ENCODE data around the gene TMC3.

The TMC3 gene

GRCh38 chr15:81284256-81285031 is 89.6 kb downstream of the TMC3 start:
- no peaks in the 10 kb centered on the region for H4K20me1 ChIP-seq (ENCODE audit: insufficient read depth, low read length)
- no peak overlapping the region for H3K27ac ChIP-seq (ENCODE audit: low read length)
- no peaks in the 10 kb centered on the region for H3K36me3 ChIP-seq (replicated peaks; ENCODE audit: low read depth, low read length)
- no peaks in the 10 kb centered on the region for H3K27me3 ChIP-seq (ENCODE audit: low read depth, low read length)
- peaks cover 32% of the 10 kb centered on the region for H3K4me1 ChIP-seq (ENCODE audit: low read length)
- H3K9ac ChIP-seq (ENCODE audit: low read length) = no peak overlapping the region
- peak overlapping the region; percentile 5; the same call in 1 of the 2 replicates for H3K4me2 ChIP-seq (ENCODE audit: low read length)
- H3K9me3 ChIP-seq (ENCODE audit: insufficient read depth, low read length) = no peaks in the 10 kb centered on the region
- H3K79me2 ChIP-seq (ENCODE audit: low read length) = no peaks in the 10 kb centered on the region
- peak overlapping the region; percentile 55 for H2AFZ ChIP-seq (ENCODE audit: low read depth, low read length)
- TF ChIP-seq CTCF (IDR thresholded peaks at IDR 0.05; ENCODE audit: low read depth, low read length) (no peak), EZH2phosphoT487 (IDR thresholded peaks at IDR 0.05; ENCODE audit: low read depth) (no peak)
- no peak overlapping the region for H3K4me3 ChIP-seq (ENCODE audit: low read length)

GRCh38 chr15:81282911-81283310 is 91.1 kb downstream of the TMC3 start:
- Histone ChIP-seq H3K4me1 (ENCODE audit: low read length) (peaks cover 32% of the 10 kb centered on the region), H3K9me3 (ENCODE audit: insufficient read depth, low read length) (no peaks in the 10 kb centered on the region), H3K9ac (ENCODE audit: low read length) (no peak overlapping the region), H3K79me2 (ENCODE audit: low read length) (no peaks in the 10 kb centered on the region), H3K36me3 (replicated peaks; ENCODE audit: low read depth, low read length) (no peaks in the 10 kb centered on the region), H3K27ac (ENCODE audit: low read length) (no peak overlapping the region), H2AFZ (ENCODE audit: low read depth, low read length) (no peak overlapping the region), H3K27me3 (ENCODE audit: low read depth, low read length) (no peaks in the 10 kb centered on the region), H4K20me1 (ENCODE audit: insufficient read depth, low read length) (no peaks in the 10 kb centered on the region), H3K4me2 (ENCODE audit: low read length) (no peak overlapping the region), H3K4me3 (ENCODE audit: low read length) (no peak overlapping the region)
- TF ChIP-seq CTCF (IDR thresholded peaks at IDR 0.05; ENCODE audit: low read depth, low read length) (no peak), EZH2phosphoT487 (IDR thresholded peaks at IDR 0.05; ENCODE audit: low read depth) (no peak)

GRCh38 chr15:81282606-81282895 is 91.5 kb downstream of the TMC3 start:
- Histone ChIP-seq H3K4me2 (ENCODE audit: low read length) (no peak overlapping the region), H3K79me2 (ENCODE audit: low read length) (no peaks in the 10 kb centered on the region), H4K20me1 (ENCODE audit: insufficient read depth, low read length) (no peaks in the 10 kb centered on the region), H3K4me3 (ENCODE audit: low read length) (no peak overlapping the region), H3K36me3 (replicated peaks; ENCODE audit: low read depth, low read length) (no peaks in the 10 kb centered on the region), H2AFZ (ENCODE audit: low read depth, low read length) (no peak overlapping the region), H3K9me3 (ENCODE audit: insufficient read depth, low read length) (no peaks in the 10 kb centered on the region), H3K9ac (ENCODE audit: low read length) (no peak overlapping the region), H3K27me3 (ENCODE audit: low read depth, low read length) (no peaks in the 10 kb centered on the region), H3K4me1 (ENCODE audit: low read length) (peaks cover 32% of the 10 kb centered on the region), H3K27ac (ENCODE audit: low read length) (no peak overlapping the region)
- TF ChIP-seq EZH2phosphoT487 (IDR thresholded peaks at IDR 0.05; ENCODE audit: low read depth) (no peak), CTCF (IDR thresholded peaks at IDR 0.05; ENCODE audit: low read depth, low read length) (no peak)

- no peaks in the 10 kb centered on the region for H4K20me1 ChIP-seq (ENCODE audit: insufficient read depth, low read length)
- no peak overlapping the region for H3K4me3 ChIP-seq (ENCODE audit: low read length)
- peaks cover 5% of the 10 kb centered on the region; the same call in 1 of the 2 replicates for H3K9me3 ChIP-seq (ENCODE audit: insufficient read depth, low read length)
- H3K27ac ChIP-seq (ENCODE audit: low read length) = no peak overlapping the region
- no peak overlapping the region for H2AFZ ChIP-seq (ENCODE audit: low read depth, low read length)
- no peaks in the 10 kb centered on the region for H3K79me2 ChIP-seq (ENCODE audit: low read length)
- TF ChIP-seq CTCF (IDR thresholded peaks at IDR 0.05; ENCODE audit: low read depth, low read length) (no peak), EZH2phosphoT487 (IDR thresholded peaks at IDR 0.05; ENCODE audit: low read depth) (no peak)
- H3K36me3 ChIP-seq (replicated peaks; ENCODE audit: low read depth, low read length) = peaks cover 3% of the 10 kb centered on the region
- no peaks in the 10 kb centered on the region for H3K27me3 ChIP-seq (ENCODE audit: low read depth, low read length)
- H3K9ac ChIP-seq (ENCODE audit: low read length) = no peak overlapping the region
- H3K4me2 ChIP-seq (ENCODE audit: low read length) = no peak overlapping the region
- peaks cover 29% of the 10 kb centered on the region for H3K4me1 ChIP-seq (ENCODE audit: low read length)
Measured at GRCh38 chr15:81281766-81282605, 92.0 kb downstream of the TMC3 start.
